GM23248 (cell line): ENCODE measurements around the gene ING1.
"Not testable (repeated sequence)": the region's sequence is repeated elsewhere in the genome, so short reads cannot be mapped to it uniquely, and the experiment has no call there.

Source experiments
- EZH2 ChIP-seq: fragments of 200-600 bp; sonication (generic); IDR thresholded peaks from 2 replicates; pipeline ENCODE4 v1.6.1; 2018; ENCODE audit warnings: antibody characterized with exemption, mild to moderate bottlenecking; ENCODE audit not compliant: insufficient read depth, poor library complexity, severe bottlenecking
- EZH2phosphoT487 ChIP-seq: fragments of 200-600 bp; sonication (generic); IDR thresholded peaks from 2 replicates; pipeline ENCODE4 v1.6.1; 2018; ENCODE audit warnings: antibody characterized with exemption, moderate library complexity, mild to moderate bottlenecking, low read depth; ENCODE audit not compliant: insufficient read depth

GRCh38 chr13:110695774-110696173 is 17.7 kb upstream of the ING1 start:
- not testable (repeated sequence) for TF ChIP-seq EZH2, EZH2phosphoT487
